SK-N-SH treated with all-trans-retinoic acid at 6 μM for 48 hours (cell line): ENCODE measurements around the gene DCHS2.

Experiments
- ATAC-seq: fragments of 200-7000 bp; cut with Tn5 transposase; 3 replicates; pipeline ENCODE4 v1.9.1; 2020; ENCODE audit warnings: mild to moderate bottlenecking, moderate library complexity
- ARNTL ChIP-seq: fragments of 450-650 bp; formaldehyde crosslinking; IDR thresholded peaks from 2 replicates; pipeline ENCODE4 v1.5.0; 2020; ENCODE audit warnings: low read depth, mild to moderate bottlenecking, moderate library complexity, borderline replicate concordance
- BACH2 ChIP-seq: fragments of 250-450 bp; sonication (Bioruptor Pico); IDR thresholded peaks from 2 replicates; pipeline ENCODE4 v1.9.0; 2021; ENCODE audit warnings: mild to moderate bottlenecking, borderline replicate concordance
- CSDC2 ChIP-seq: fragments of 250-450 bp; sonication (Bioruptor Pico); IDR thresholded peaks from 2 replicates; pipeline ENCODE4 v1.5.0; 2020; ENCODE audit warnings: mild to moderate bottlenecking, moderate library complexity
- ESRRG ChIP-seq: fragments of 250-450 bp; sonication (Bioruptor Pico); IDR thresholded peaks from 2 replicates; pipeline ENCODE4 v1.6.1; 2021; ENCODE audit warnings: mild to moderate bottlenecking
- GLIS3 ChIP-seq: fragments of 250-450 bp; sonication (Bioruptor Pico); IDR thresholded peaks from 2 replicates; pipeline ENCODE4 v1.5.0; 2020; ENCODE audit warnings: mild to moderate bottlenecking, moderate library complexity
- ISL1 ChIP-seq: fragments of 250-450 bp; sonication (Bioruptor Pico); IDR thresholded peaks from 2 replicates; pipeline ENCODE4 v2.1.2; 2022; ENCODE audit warnings: mild to moderate bottlenecking, moderate library complexity
- OSR1 ChIP-seq: fragments of 250-450 bp; sonication (Bioruptor Pico); IDR thresholded peaks from 2 replicates; pipeline ENCODE4 v1.8.0; 2022; ENCODE audit warnings: moderate library complexity, mild to moderate bottlenecking, inconsistent platforms
- PPARA ChIP-seq: fragments of 250-450 bp; sonication (Bioruptor Pico); IDR thresholded peaks from 2 replicates; pipeline ENCODE4 v1.5.0; 2020; ENCODE audit warnings: mild to moderate bottlenecking, borderline replicate concordance
- RARB ChIP-seq: fragments of 250-450 bp; sonication (Bioruptor Pico); IDR thresholded peaks from 2 replicates; pipeline ENCODE4 v1.8.0; 2021; ENCODE audit warnings: mild to moderate bottlenecking, moderate library complexity
- TCF4 ChIP-seq: fragments of 250-450 bp; sonication (Bioruptor Pico); IDR thresholded peaks from 2 replicates; pipeline ENCODE4 v1.8.0; 2021; ENCODE audit warnings: mild to moderate bottlenecking, moderate library complexity, borderline replicate concordance
- TOX ChIP-seq: fragments of 250-450 bp; sonication (Bioruptor Pico); IDR thresholded peaks from 2 replicates; pipeline ENCODE4 v1.8.0; 2021; ENCODE audit warnings: mild to moderate bottlenecking, moderate library complexity, borderline replicate concordance
- ZC3H10 ChIP-seq: fragments of 250-450 bp; sonication (Bioruptor Pico); IDR thresholded peaks from 2 replicates; pipeline ENCODE4 v1.5.1; 2021; ENCODE audit warnings: mild to moderate bottlenecking, moderate library complexity
- ZFP3 ChIP-seq: fragments of 250-450 bp; sonication (Bioruptor Pico); IDR thresholded peaks from 2 replicates; pipeline ENCODE4 v1.5.0; 2020; ENCODE audit warnings: mild to moderate bottlenecking, moderate library complexity
- ZFP30 ChIP-seq: fragments of 450-650 bp; formaldehyde crosslinking; IDR thresholded peaks from 2 replicates; pipeline ENCODE4 v1.5.0; 2022; ENCODE audit warnings: mild to moderate bottlenecking, moderate library complexity
- ZNF565 ChIP-seq: fragments of 450-650 bp; formaldehyde crosslinking; conservative IDR thresholded peaks from 2 replicates; pipeline ENCODE4 v1.5.0; 2020; ENCODE audit warnings: low read depth, mild to moderate bottlenecking, moderate library complexity
- ZNF70 ChIP-seq: fragments of 450-650 bp; formaldehyde crosslinking; IDR thresholded peaks from 2 replicates; pipeline ENCODE4 v1.5.0; 2020; ENCODE audit warnings: mild to moderate bottlenecking, moderate library complexity
- ZNF8 ChIP-seq: fragments of 450-650 bp; formaldehyde crosslinking; IDR thresholded peaks from 2 replicates; pipeline ENCODE4 v1.5.0; 2020; ENCODE audit warnings: mild to moderate bottlenecking, moderate library complexity
- TF ChIP-seq, protein P1 (sequence below): fragments of 250-450 bp; sonication (Bioruptor Pico); IDR thresholded peaks from 2 replicates; pipeline ENCODE4 v1.8.0; 2021; ENCODE audit warnings: low read depth, mild to moderate bottlenecking, moderate library complexity, borderline replicate concordance
- TF ChIP-seq, protein P2 (sequence below): fragments of 250-450 bp; sonication (Bioruptor Pico); IDR thresholded peaks from 2 replicates; pipeline ENCODE4 v1.5.0; 2020; ENCODE audit warnings: mild to moderate bottlenecking, moderate library complexity
- TF ChIP-seq, protein P3 (sequence below): fragments of 250-450 bp; sonication (Bioruptor Pico); IDR thresholded peaks from 2 replicates; pipeline ENCODE4 v1.5.1; 2021; ENCODE audit warnings: mild to moderate bottlenecking, moderate library complexity

The DCHS2 gene

GRCh38 chr4:154231806-154232478 lies 259.7 kb downstream of the DCHS2 start:
- TF ChIP-seq ESRRG (no peak), ZFP30 (CRISPR knock-in tag) (no peak), BACH2 (CRISPR knock-in tag) (no peak), ISL1 (CRISPR knock-in tag) (no peak), TCF4 (CRISPR knock-in tag) (no peak), ZC3H10 (CRISPR knock-in tag) (no peak)
- no peak for ATAC-seq

DNA sequence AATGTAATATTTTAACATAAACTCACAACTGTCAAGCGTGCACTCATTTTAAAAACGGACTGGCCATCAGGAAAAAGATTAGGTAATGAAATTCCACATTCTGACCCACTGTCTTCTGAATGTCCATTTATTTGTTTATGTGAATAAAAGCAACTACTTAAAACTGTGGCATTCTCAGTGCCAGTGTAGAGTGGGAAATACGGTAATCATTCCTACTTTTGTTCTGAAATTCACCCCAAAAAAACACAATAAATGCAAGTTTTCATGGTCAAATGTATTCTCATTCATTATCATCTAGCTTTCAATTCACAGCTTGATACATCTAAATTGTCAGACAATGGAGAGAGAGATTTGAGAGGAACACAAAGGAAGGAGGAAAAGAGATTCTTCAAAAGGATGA lies 260.9 kb downstream of the DCHS2 start:
- no peak for ATAC-seq
- TF ChIP-seq ZNF8 (CRISPR knock-in tag), result no peak
- no peak for TF ChIP-seq ZC3H10 (CRISPR knock-in tag)
- TF ChIP-seq, protein P1, sequence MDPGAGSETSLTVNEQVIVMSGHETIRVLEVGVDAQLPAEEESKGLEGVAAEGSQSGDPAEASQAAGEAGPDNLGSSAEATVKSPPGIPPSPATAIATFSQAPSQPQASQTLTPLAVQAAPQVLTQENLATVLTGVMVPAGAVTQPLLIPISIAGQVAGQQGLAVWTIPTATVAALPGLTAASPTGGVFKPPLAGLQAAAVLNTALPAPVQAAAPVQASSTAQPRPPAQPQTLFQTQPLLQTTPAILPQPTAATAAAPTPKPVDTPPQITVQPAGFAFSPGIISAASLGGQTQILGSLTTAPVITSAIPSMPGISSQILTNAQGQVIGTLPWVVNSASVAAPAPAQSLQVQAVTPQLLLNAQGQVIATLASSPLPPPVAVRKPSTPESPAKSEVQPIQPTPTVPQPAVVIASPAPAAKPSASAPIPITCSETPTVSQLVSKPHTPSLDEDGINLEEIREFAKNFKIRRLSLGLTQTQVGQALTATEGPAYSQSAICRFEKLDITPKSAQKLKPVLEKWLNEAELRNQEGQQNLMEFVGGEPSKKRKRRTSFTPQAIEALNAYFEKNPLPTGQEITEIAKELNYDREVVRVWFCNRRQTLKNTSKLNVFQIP (CRISPR knock-in tag), result no peak
- no peak for TF ChIP-seq TOX
- TF ChIP-seq ESRRG, result no peak
- TF ChIP-seq RARB, result no peak
- TF ChIP-seq TCF4 (CRISPR knock-in tag), result no peak
- TF ChIP-seq ARNTL (CRISPR knock-in tag), result no peak
- TF ChIP-seq PPARA, result no peak

DNA sequence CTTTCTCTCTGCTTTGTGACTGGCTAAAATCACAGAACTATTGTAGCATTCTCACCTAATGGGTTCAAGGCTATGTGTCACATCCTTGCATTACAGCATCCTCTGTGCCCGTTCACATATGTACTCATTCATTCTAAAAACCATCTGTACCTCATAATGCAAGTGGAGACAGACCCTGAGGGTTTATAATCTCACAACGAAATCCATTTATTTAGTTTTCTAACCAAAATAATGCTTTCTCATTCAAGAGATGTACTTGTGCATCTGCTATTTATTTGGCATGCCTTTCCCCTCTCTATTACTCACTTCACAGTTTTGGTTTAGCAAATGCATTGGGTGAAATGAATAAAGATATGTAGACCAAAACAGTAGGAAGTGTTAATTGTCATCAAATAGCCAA lies 261.5 kb downstream of the DCHS2 start:
- no peak for ATAC-seq
- no peak for TF ChIP-seq TOX
- TF ChIP-seq OSR1 (CRISPR knock-in tag), result no peak
- TF ChIP-seq, protein P1 (CRISPR knock-in tag), result no peak
- TF ChIP-seq ZFP30 (CRISPR knock-in tag), result no peak
- TF ChIP-seq GLIS3 (CRISPR knock-in tag), result no peak
- TF ChIP-seq ZNF565, result no peak
- TF ChIP-seq, protein P2, sequence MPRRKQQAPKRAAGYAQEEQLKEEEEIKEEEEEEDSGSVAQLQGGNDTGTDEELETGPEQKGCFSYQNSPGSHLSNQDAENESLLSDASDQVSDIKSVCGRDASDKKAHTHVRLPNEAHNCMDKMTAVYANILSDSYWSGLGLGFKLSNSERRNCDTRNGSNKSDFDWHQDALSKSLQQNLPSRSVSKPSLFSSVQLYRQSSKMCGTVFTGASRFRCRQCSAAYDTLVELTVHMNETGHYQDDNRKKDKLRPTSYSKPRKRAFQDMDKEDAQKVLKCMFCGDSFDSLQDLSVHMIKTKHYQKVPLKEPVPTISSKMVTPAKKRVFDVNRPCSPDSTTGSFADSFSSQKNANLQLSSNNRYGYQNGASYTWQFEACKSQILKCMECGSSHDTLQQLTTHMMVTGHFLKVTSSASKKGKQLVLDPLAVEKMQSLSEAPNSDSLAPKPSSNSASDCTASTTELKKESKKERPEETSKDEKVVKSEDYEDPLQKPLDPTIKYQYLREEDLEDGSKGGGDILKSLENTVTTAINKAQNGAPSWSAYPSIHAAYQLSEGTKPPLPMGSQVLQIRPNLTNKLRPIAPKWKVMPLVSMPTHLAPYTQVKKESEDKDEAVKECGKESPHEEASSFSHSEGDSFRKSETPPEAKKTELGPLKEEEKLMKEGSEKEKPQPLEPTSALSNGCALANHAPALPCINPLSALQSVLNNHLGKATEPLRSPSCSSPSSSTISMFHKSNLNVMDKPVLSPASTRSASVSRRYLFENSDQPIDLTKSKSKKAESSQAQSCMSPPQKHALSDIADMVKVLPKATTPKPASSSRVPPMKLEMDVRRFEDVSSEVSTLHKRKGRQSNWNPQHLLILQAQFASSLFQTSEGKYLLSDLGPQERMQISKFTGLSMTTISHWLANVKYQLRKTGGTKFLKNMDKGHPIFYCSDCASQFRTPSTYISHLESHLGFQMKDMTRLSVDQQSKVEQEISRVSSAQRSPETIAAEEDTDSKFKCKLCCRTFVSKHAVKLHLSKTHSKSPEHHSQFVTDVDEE (CRISPR knock-in tag), result no peak
- TF ChIP-seq CSDC2 (CRISPR knock-in tag), result no peak
- no peak for TF ChIP-seq ISL1 (CRISPR knock-in tag)
- no peak for TF ChIP-seq RARB
- TF ChIP-seq, protein P3, sequence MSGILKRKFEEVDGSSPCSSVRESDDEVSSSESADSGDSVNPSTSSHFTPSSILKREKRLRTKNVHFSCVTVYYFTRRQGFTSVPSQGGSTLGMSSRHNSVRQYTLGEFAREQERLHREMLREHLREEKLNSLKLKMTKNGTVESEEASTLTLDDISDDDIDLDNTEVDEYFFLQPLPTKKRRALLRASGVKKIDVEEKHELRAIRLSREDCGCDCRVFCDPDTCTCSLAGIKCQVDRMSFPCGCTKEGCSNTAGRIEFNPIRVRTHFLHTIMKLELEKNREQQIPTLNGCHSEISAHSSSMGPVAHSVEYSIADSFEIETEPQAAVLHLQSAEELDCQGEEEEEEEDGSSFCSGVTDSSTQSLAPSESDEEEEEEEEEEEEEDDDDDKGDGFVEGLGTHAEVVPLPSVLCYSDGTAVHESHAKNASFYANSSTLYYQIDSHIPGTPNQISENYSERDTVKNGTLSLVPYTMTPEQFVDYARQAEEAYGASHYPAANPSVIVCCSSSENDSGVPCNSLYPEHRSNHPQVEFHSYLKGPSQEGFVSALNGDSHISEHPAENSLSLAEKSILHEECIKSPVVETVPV (CRISPR knock-in tag), result no peak
- TF ChIP-seq ESRRG, result no peak
- TF ChIP-seq ARNTL (CRISPR knock-in tag), result no peak
- TF ChIP-seq ZC3H10 (CRISPR knock-in tag), result no peak
- TF ChIP-seq ZNF70, result no peak
- no peak for TF ChIP-seq ZFP3 (CRISPR knock-in tag)

DNA sequence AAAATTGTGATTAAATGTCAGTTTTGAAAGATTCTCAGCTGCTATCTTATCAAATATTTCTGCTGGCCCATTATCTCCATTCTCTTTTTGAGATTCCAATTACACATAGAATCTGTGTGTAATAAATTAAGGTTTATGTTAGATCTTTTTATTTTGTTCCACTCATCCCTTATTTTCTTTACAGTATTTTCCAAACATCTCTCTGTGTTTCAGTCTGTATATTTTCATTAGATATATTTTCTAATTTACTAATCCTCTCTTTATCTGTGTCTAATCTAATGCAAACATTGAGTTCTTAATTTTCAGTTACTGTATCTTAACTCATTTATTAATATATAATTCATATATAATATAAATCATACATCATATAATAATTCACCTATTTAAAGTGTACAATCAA lies 268.7 kb downstream of the DCHS2 start:
- TF ChIP-seq ZFP30 (CRISPR knock-in tag), result peak; percentile 79
- TF ChIP-seq, protein P1 (CRISPR knock-in tag), result no peak
- no peak for ATAC-seq
